ENCODE results near the gene SMYD3. TPM values are rescaled to one million over a fixed set of nuclear protein-coding genes. Genes with fewer than 3 reads are reported as not detected.

SMYD3 gene
- total RNA-seq, 1 donor, result 171 TPM

DNA sequence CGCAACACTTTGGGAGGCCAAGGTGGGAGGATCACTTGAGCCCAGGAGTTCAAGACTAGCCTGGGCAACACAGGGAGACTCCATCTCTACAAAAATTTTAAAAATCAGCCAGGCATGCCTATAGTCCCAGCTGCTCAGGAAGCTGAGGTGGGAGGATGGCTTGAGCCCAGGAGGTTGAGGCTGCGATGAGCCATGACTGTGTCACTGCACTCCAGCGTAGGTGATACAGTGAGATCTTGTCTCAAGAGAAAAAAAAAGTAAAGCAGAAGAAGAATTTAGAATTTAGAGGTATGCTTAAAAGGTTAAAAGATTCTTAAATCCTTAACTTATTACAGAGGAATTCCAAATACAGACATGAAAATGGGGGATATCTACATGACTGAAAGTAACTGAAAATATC lies 79.5 kb downstream of the SMYD3 start:
- no peaks in the 10 kb centered on the region for H3K9me3 ChIP-seq (ENCODE audit: low read depth, low read length)
- H3K4me1 ChIP-seq (ENCODE audit: insufficient read depth, low read length), result peaks cover 23% of the 10 kb centered on the region
- H3K27me3 ChIP-seq (ENCODE audit: insufficient read depth, low read length), result no peaks in the 10 kb centered on the region
- H2AFZ ChIP-seq (ENCODE audit: low read length), result no peak overlapping the region
- peak overlapping the region; percentile 52 for H3K4me2 ChIP-seq (ENCODE audit: insufficient read depth, low read length)
- no peak for DNase-seq (ENCODE audit: insufficient read length, low spot score, missing footprints)
- no peaks in the 10 kb centered on the region for H3K36me3 ChIP-seq (ENCODE audit: insufficient read depth, low read length)
- TF ChIP-seq, protein P1, sequence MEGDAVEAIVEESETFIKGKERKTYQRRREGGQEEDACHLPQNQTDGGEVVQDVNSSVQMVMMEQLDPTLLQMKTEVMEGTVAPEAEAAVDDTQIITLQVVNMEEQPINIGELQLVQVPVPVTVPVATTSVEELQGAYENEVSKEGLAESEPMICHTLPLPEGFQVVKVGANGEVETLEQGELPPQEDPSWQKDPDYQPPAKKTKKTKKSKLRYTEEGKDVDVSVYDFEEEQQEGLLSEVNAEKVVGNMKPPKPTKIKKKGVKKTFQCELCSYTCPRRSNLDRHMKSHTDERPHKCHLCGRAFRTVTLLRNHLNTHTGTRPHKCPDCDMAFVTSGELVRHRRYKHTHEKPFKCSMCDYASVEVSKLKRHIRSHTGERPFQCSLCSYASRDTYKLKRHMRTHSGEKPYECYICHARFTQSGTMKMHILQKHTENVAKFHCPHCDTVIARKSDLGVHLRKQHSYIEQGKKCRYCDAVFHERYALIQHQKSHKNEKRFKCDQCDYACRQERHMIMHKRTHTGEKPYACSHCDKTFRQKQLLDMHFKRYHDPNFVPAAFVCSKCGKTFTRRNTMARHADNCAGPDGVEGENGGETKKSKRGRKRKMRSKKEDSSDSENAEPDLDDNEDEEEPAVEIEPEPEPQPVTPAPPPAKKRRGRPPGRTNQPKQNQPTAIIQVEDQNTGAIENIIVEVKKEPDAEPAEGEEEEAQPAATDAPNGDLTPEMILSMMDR (IDR thresholded peaks at IDR 0.05; ENCODE audit: extremely low read depth, low read depth, low read length), result no peak
- peaks cover 7% of the 10 kb centered on the region for H3K79me2 ChIP-seq (ENCODE audit: insufficient read depth, low read length)
- no peak overlapping the region for H3K4me3 ChIP-seq (ENCODE audit: insufficient read depth, low read length)
- no peaks in the 10 kb centered on the region for H4K20me1 ChIP-seq (ENCODE audit: insufficient read depth, low read length)
- peak overlapping the region; percentile 96 for H3K27ac ChIP-seq (ENCODE audit: low read depth, low read length)

DNA sequence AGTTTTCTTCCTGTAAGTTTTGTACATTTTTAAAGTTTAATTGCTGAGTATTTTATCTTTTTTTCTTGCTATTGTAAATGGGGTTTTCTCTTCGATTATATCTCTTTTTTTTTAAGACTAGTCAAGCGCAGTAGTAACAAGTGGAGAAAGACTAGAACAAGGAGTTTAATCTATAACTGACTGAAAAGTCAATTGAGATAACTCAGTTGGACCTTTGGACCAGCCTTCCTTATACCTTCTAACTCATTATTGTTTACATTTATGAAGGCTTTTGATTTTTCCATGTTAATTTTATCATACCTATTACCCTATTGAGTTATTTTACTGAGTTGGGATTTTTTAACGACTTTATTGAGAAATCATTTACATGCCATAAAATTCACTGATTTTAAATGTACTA lies 81.2 kb downstream of the SMYD3 start:
- H2AFZ ChIP-seq (ENCODE audit: low read length), result no peak overlapping the region
- peaks cover 29% of the 10 kb centered on the region for H3K4me1 ChIP-seq (ENCODE audit: insufficient read depth, low read length)
- peaks cover 7% of the 10 kb centered on the region for H3K79me2 ChIP-seq (ENCODE audit: insufficient read depth, low read length)
- no peaks in the 10 kb centered on the region for H3K9me3 ChIP-seq (ENCODE audit: low read depth, low read length)
- H3K36me3 ChIP-seq (ENCODE audit: insufficient read depth, low read length), result no peaks in the 10 kb centered on the region
- no peak overlapping the region for H3K4me3 ChIP-seq (ENCODE audit: insufficient read depth, low read length)
- H3K27ac ChIP-seq (ENCODE audit: low read depth, low read length), result no peak overlapping the region
- TF ChIP-seq, protein P1 (IDR thresholded peaks at IDR 0.05; ENCODE audit: extremely low read depth, low read depth, low read length), result no peak
- no peak for DNase-seq (ENCODE audit: insufficient read length, low spot score, missing footprints)
- H3K27me3 ChIP-seq (ENCODE audit: insufficient read depth, low read length), result no peaks in the 10 kb centered on the region
- no peak overlapping the region for H3K4me2 ChIP-seq (ENCODE audit: insufficient read depth, low read length)
- H4K20me1 ChIP-seq (ENCODE audit: insufficient read depth, low read length), result no peaks in the 10 kb centered on the region

DNA sequence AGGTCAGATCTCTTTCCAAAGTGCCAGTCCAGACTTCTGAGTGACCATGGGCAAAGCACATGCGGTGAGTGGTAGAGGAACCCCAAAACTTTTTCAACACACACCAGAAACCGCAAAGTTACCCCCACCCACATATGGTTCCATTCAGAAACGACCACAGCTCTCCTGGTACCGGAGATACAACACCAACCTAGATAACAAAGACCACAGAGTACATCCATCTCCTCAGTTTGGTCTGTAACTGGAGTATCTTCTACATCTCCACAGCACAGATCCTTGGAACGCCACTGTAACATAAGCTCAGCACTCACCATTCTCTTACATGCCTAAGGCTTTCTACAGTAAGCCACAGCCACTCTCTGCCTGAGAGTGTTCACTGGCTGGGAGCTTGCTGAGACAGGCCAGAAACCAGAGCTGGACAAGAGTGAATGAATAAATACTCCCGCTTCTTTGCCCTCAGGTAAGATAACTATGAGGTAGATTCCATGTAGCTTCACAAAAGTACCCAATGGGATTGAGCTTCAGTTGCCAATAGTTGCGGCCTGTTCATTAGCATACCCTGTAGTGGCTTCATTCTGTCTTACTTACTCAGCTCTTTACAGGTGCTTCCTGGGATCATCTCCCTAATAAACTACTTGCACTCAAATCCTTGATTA lies 81.8 kb downstream of the SMYD3 start:
- Histone ChIP-seq H3K79me2 (ENCODE audit: insufficient read depth, low read length) (peaks cover 3% of the 10 kb centered on the region), H3K27me3 (ENCODE audit: insufficient read depth, low read length) (no peaks in the 10 kb centered on the region), H3K9me3 (ENCODE audit: low read depth, low read length) (no peaks in the 10 kb centered on the region), H3K36me3 (ENCODE audit: insufficient read depth, low read length) (no peaks in the 10 kb centered on the region), H3K27ac (ENCODE audit: low read depth, low read length) (no peak overlapping the region), H3K4me2 (ENCODE audit: insufficient read depth, low read length) (no peak overlapping the region), H4K20me1 (ENCODE audit: insufficient read depth, low read length) (no peaks in the 10 kb centered on the region), H2AFZ (ENCODE audit: low read length) (no peak overlapping the region), H3K4me3 (ENCODE audit: insufficient read depth, low read length) (no peak overlapping the region), H3K4me1 (ENCODE audit: insufficient read depth, low read length) (peaks cover 29% of the 10 kb centered on the region)
- TF ChIP-seq, protein P1 (IDR thresholded peaks at IDR 0.05; ENCODE audit: extremely low read depth, low read depth, low read length), result no peak
- no peak for DNase-seq (ENCODE audit: insufficient read length, low spot score, missing footprints)

DNA sequence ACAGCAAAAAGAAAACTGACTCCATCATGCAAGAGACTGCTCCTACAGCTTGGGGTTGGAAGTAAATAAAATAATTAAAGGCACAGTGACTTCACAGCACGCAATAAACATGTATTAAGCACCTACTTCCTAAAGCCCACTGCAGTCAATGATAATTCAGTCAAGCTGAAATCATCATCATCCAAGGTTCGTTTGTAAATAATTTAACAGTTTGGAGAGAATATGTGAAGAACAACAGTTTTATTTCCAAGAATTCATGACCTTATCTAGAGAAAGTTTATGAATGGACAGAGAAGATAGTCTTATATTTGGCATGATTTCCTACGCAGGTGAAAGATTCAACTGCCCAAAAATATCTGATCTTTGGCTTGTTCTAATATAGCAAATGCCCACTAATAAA lies 86.8 kb downstream of the SMYD3 start:
- no peak overlapping the region for H2AFZ ChIP-seq (ENCODE audit: low read length)

More for the DNA sequence above, 86.8 kb downstream of the SMYD3 start:
- TF ChIP-seq, protein P1 (IDR thresholded peaks at IDR 0.05; ENCODE audit: extremely low read depth, low read depth, low read length), result no peak
- no peaks in the 10 kb centered on the region for H3K9me3 ChIP-seq (ENCODE audit: low read depth, low read length)
- no peak overlapping the region for H3K4me2 ChIP-seq (ENCODE audit: insufficient read depth, low read length)
- H3K4me1 ChIP-seq (ENCODE audit: insufficient read depth, low read length), result peaks cover 27% of the 10 kb centered on the region
- H3K27ac ChIP-seq (ENCODE audit: low read depth, low read length), result no peak overlapping the region
- no peaks in the 10 kb centered on the region for H4K20me1 ChIP-seq (ENCODE audit: insufficient read depth, low read length)
- DNase-seq (ENCODE audit: insufficient read length, low spot score, missing footprints), result peak; percentile 37
- no peaks in the 10 kb centered on the region for H3K79me2 ChIP-seq (ENCODE audit: insufficient read depth, low read length)
- H3K27me3 ChIP-seq (ENCODE audit: insufficient read depth, low read length), result no peaks in the 10 kb centered on the region
- H3K4me3 ChIP-seq (ENCODE audit: insufficient read depth, low read length), result no peak overlapping the region
- no peaks in the 10 kb centered on the region for H3K36me3 ChIP-seq (ENCODE audit: insufficient read depth, low read length)
